HepG2 (cell line): ENCODE measurements around the gene GON7. TPM values are rescaled to one million over a fixed set of nuclear protein-coding genes. Genes with fewer than 3 reads are reported as not detected.

ENCODE experiments used
- ERF ChIP-seq: IDR thresholded peaks from 2 replicates; pipeline ENCODE4 v1.6.1; 2018; ENCODE audit warnings: missing biosample characterization, missing genetic modification reagents
- HNF4G ChIP-seq, 2 experiments: sonication (generic) in 1 of 2; formaldehyde crosslinking in 1 of 2; IDR thresholded peaks; 2 replicates each; pipeline versions ENCODE4 v1.4.0 to v1.6.1; 2011 to 2020; ENCODE audit warnings: borderline replicate concordance in 2 of 2, low read depth in 2 of 2, mild to moderate bottlenecking in 2 of 2, low read length in 1 of 2, missing genetic modification reagents in 1 of 2, moderate library complexity in 1 of 2
- KIAA2018 ChIP-seq: sonication (generic); formaldehyde crosslinking; IDR thresholded peaks from 2 replicates; pipeline ENCODE4 v1.5.0; 2020; ENCODE audit warnings: mild to moderate bottlenecking, missing genetic modification reagents, borderline replicate concordance
- POLR2A ChIP-seq, 2 experiments: IDR thresholded peaks; 2 replicates each; pipeline ENCODE4 v1.6.1; 2011; ENCODE audit warnings: low read depth in 2 of 2, low read length in 2 of 2, mild to moderate bottlenecking in 1 of 2, moderate library complexity in 1 of 2; ENCODE audit not compliant: insufficient read depth in 1 of 2
- TEAD3 ChIP-seq: optimal IDR thresholded peaks from 2 replicates; pipeline ENCODE3; 2016; ENCODE audit warnings: borderline replicate concordance
- TEF ChIP-seq: sonication (generic); formaldehyde crosslinking; IDR thresholded peaks from 2 replicates; pipeline ENCODE4 v1.5.0; 2020; ENCODE audit warnings: missing genetic modification reagents
- ZNF451 ChIP-seq: sonication (generic); formaldehyde crosslinking; IDR thresholded peaks from 2 replicates; pipeline ENCODE4 v1.5.0; 2020; ENCODE audit warnings: mild to moderate bottlenecking, missing genetic modification reagents
- ZNF552 ChIP-seq: sonication (generic); formaldehyde crosslinking; IDR thresholded peaks from 2 replicates; pipeline ENCODE4 v1.9.0; 2022; ENCODE audit warnings: missing genetic modification reagents, mild to moderate bottlenecking, borderline replicate concordance
- ZNF674 ChIP-seq: sonication (generic); formaldehyde crosslinking; IDR thresholded peaks from 2 replicates; pipeline ENCODE4 v1.5.0; 2020; ENCODE audit warnings: low read depth, mild to moderate bottlenecking, missing genetic modification reagents
- ZNF75D ChIP-seq: sonication (generic); formaldehyde crosslinking; IDR thresholded peaks from 2 replicates; pipeline ENCODE4 v1.8.1; 2023; ENCODE audit warnings: missing genetic modification reagents, mild to moderate bottlenecking, borderline replicate concordance
- polyA plus RNA-seq, 8 experiments: library from polyadenylated mRNA; depleted of rRNA in 3 of 8; stranded (reverse) in 7 of 8; unstranded in 1 of 8; fragments of >200 nt; fragmentation: Illumina TruSeq in 4 of 8; extraction: Trizol in 4 of 8; gene quantifications; 2 replicates each; pipeline versions ENCODE4 v1.2.1 to v1.2.3, GENCODE V29; 2011 to 2016; ENCODE audit warnings: low read depth in 4 of 8, missing spikeins in 1 of 8, mixed read lengths in 1 of 8; ENCODE audit not compliant: insufficient read depth in 1 of 8
- total RNA-seq, 5 experiments: library from RNA; depleted of rRNA; stranded (reverse); fragments of >200 nt; fragmentation: Illumina TruSeq; extraction: Trizol; gene quantifications; 2 replicates each; pipeline ENCODE4 v1.2.3, GENCODE V29; 2016; ENCODE audit warnings: low read depth in 1 of 5
- TF ChIP-seq, protein P1 (sequence below): sonication (generic); formaldehyde crosslinking; IDR thresholded peaks from 2 replicates; pipeline ENCODE4 v1.9.0; 2022; ENCODE audit warnings: missing genetic modification reagents, mild to moderate bottlenecking, borderline replicate concordance
- TF ChIP-seq, protein P2 (sequence below): sonication (generic); formaldehyde crosslinking; IDR thresholded peaks from 2 replicates; pipeline ENCODE4 v1.4.0; 2020; ENCODE audit warnings: low read depth, mild to moderate bottlenecking, missing genetic modification reagents

Gene GON7
- total and polyA plus RNA-seq, 2 of the 13 experiments (the other 11 are each of a cell fraction or from before 2014, with no cell fraction given): 11.9 to 28.0 TPM

DNA sequence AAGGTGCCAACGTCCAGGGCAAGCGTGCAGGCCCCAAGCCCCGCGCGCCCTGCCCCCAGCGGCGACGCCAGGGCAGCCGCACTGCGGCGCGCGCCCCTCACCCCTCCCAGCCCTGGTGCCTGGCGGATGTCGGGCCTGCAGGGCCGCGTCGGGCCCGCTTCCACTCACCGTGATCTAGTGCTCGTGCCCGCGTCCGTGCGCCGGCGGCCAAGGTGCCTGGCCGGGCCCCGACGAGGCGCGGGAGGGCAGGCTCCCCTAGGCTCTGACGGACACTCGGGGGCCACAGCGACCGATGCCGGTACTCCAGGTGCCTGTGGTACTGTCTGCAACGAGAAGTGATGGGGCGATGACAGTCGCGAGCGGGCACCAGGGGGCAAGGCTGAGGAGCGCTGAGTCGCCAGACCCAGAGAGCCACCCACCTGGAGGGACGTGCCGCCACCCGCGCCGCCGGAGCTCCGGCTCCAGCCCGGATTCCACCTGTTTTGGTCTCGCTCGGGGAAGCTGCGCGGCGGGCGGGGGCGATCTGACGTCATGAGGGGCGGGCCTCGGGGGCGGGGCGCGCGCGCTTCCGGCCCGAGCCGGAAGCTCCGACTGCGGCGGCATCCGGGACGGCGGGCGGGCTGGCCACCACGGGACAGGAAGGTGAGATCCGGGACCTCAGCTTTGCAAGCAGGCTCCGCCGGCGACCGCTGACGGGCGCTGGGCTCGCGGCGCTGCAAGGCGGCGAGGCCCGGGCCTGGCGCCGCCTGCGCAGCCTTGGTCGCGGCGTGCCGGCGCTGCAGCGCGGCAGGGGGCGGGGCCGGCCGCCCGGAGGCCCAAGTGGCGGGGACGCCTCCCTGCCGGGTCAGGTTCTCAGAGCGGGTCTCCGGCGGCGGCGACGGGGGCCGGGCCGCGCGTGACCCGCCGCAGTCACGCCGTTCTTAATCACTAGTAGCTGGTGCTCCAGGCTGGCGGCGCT is 22.2 kb downstream of the GON7 start, which contains the start of the genes LYSET and MOAP1 (continued):
- TF ChIP-seq TEAD3 (CRISPR knock-in tag) (peak; percentile 40), KIAA2018 (CRISPR knock-in tag) (no peak), ZNF451 (CRISPR knock-in tag) (peak; percentile 68; the same call in 1 of the 2 replicates), TEF (CRISPR knock-in tag) (0 out of 2 replicates have a peak, but pooled peaks have one; percentile 35), POLR2A (IDR thresholded peaks at IDR 0.05; ENCODE audit: insufficient read depth in 1 of 2, low read depth in 2 of 2, low read length in 2 of 2) (peak; percentile 78 to 95), ERF (CRISPR knock-in tag) (peak; percentile 77; the same call in 1 of the 2 replicates), ZNF674 (CRISPR knock-in tag) (no peak), HNF4G (IDR thresholded peaks at IDR 0.05; ENCODE audit: borderline replicate concordance, low read depth, low read length) (peak; percentile 16; the same call in 1 of the 2 replicates), HNF4G (CRISPR knock-in tag; IDR thresholded peaks at IDR 0.05; ENCODE audit: borderline replicate concordance, low read depth) (peak; percentile 4; the same call in 1 of the 2 replicates), ZNF552 (CRISPR knock-in tag) (no peak), ZNF75D (CRISPR knock-in tag) (no peak)
- TF ChIP-seq, protein P1, sequence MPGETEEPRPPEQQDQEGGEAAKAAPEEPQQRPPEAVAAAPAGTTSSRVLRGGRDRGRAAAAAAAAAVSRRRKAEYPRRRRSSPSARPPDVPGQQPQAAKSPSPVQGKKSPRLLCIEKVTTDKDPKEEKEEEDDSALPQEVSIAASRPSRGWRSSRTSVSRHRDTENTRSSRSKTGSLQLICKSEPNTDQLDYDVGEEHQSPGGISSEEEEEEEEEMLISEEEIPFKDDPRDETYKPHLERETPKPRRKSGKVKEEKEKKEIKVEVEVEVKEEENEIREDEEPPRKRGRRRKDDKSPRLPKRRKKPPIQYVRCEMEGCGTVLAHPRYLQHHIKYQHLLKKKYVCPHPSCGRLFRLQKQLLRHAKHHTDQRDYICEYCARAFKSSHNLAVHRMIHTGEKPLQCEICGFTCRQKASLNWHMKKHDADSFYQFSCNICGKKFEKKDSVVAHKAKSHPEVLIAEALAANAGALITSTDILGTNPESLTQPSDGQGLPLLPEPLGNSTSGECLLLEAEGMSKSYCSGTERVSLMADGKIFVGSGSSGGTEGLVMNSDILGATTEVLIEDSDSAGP (CRISPR knock-in tag): peak; percentile 65; the same call in 1 of the 2 replicates
- TF ChIP-seq, protein P2, sequence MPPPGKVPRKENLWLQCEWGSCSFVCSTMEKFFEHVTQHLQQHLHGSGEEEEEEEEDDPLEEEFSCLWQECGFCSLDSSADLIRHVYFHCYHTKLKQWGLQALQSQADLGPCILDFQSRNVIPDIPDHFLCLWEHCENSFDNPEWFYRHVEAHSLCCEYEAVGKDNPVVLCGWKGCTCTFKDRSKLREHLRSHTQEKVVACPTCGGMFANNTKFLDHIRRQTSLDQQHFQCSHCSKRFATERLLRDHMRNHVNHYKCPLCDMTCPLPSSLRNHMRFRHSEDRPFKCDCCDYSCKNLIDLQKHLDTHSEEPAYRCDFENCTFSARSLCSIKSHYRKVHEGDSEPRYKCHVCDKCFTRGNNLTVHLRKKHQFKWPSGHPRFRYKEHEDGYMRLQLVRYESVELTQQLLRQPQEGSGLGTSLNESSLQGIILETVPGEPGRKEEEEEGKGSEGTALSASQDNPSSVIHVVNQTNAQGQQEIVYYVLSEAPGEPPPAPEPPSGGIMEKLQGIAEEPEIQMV (CRISPR knock-in tag): 0 out of 2 replicates have a peak, but pooled peaks have one; percentile 55
